Measurements from ENCODE around the gene CTDSP2.

DNA sequence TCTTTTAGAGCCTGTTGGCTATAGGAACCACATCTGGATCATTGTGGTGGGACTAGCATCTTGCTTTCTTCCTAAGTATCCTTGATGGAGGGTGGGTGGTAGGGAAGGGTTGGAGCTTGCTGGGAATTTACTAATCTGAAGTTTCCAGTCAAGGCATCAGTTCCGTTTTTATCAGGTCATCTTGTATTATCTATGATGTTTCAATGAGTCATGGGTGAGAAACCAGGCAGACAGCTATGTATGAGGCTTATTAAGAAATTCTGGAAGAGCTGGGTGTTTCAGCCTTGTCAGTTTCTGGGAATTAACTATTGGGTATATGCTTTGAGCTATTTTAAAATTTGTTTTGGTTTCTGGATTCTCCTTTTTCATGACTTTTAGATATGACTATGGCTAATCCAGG is 52.6 kb downstream of the CTDSP2 start:
- TF ChIP-seq NPAS2 (CRISPR knock-in tag; IDR thresholded peaks at IDR 0.05; ENCODE audit: borderline replicate concordance), result no peak
- TF ChIP-seq, protein P1, sequence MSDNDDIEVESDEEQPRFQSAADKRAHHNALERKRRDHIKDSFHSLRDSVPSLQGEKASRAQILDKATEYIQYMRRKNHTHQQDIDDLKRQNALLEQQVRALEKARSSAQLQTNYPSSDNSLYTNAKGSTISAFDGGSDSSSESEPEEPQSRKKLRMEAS (IDR thresholded peaks at IDR 0.05), result no peak
- TF ChIP-seq, protein P2, sequence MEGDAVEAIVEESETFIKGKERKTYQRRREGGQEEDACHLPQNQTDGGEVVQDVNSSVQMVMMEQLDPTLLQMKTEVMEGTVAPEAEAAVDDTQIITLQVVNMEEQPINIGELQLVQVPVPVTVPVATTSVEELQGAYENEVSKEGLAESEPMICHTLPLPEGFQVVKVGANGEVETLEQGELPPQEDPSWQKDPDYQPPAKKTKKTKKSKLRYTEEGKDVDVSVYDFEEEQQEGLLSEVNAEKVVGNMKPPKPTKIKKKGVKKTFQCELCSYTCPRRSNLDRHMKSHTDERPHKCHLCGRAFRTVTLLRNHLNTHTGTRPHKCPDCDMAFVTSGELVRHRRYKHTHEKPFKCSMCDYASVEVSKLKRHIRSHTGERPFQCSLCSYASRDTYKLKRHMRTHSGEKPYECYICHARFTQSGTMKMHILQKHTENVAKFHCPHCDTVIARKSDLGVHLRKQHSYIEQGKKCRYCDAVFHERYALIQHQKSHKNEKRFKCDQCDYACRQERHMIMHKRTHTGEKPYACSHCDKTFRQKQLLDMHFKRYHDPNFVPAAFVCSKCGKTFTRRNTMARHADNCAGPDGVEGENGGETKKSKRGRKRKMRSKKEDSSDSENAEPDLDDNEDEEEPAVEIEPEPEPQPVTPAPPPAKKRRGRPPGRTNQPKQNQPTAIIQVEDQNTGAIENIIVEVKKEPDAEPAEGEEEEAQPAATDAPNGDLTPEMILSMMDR (IDR thresholded peaks at IDR 0.05), result no peak
- no peak for TF ChIP-seq POLR2A (IDR thresholded peaks at IDR 0.05; ENCODE audit: low read length)
- no peak for TF ChIP-seq EP300 (IDR thresholded peaks at IDR 0.05)
- no peak for TF ChIP-seq PHF8 (IDR thresholded peaks at IDR 0.05; ENCODE audit: borderline replicate concordance, low read depth)
- no peak for TF ChIP-seq HDAC2 (IDR thresholded peaks at IDR 0.05)
- TF ChIP-seq JUN (IDR thresholded peaks at IDR 0.05), result no peak
- TF ChIP-seq, protein P3, sequence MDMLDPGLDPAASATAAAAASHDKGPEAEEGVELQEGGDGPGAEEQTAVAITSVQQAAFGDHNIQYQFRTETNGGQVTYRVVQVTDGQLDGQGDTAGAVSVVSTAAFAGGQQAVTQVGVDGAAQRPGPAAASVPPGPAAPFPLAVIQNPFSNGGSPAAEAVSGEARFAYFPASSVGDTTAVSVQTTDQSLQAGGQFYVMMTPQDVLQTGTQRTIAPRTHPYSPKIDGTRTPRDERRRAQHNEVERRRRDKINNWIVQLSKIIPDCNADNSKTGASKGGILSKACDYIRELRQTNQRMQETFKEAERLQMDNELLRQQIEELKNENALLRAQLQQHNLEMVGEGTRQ (IDR thresholded peaks at IDR 0.05), result no peak
- TF ChIP-seq SMC3 (IDR thresholded peaks at IDR 0.05), result no peak
- TF ChIP-seq TP53 (CRISPR knock-in tag; IDR thresholded peaks at IDR 0.05), result no peak
- no peak for TF ChIP-seq CHD2 (IDR thresholded peaks at IDR 0.05; ENCODE audit: low read length, partially characterized antibody)
